Measurements from ENCODE around the gene BHLHE23. TPM values are rescaled to one million over a fixed set of nuclear protein-coding genes. Genes with fewer than 3 reads are reported as not detected.
"Not testable (repeated sequence)": the region's sequence is repeated elsewhere in the genome, so short reads cannot be mapped to it uniquely, and the experiment has no call there.

The BHLHE23 gene
- polyA plus RNA-seq, 10 donors = 0.16 TPM; not detected in 9

GRCh38 chr20:62962221-62962879 is 44.4 kb downstream of the BHLHE23 start:
- no peak for DNase-seq

- DNase-seq = no peak
These were observed 45.0 kb downstream of the BHLHE23 start for GRCh38 chr20:62961799-62962198.

- peak in 1 of 3 donors; percentile 53 for DNase-seq
These were observed 45.4 kb downstream of the BHLHE23 start for GRCh38 chr20:62961310-62961783.

GRCh38 chr20:62960446-62961309 is 46.1 kb downstream of the BHLHE23 start:
- not testable (repeated sequence) for DNase-seq

DNA sequence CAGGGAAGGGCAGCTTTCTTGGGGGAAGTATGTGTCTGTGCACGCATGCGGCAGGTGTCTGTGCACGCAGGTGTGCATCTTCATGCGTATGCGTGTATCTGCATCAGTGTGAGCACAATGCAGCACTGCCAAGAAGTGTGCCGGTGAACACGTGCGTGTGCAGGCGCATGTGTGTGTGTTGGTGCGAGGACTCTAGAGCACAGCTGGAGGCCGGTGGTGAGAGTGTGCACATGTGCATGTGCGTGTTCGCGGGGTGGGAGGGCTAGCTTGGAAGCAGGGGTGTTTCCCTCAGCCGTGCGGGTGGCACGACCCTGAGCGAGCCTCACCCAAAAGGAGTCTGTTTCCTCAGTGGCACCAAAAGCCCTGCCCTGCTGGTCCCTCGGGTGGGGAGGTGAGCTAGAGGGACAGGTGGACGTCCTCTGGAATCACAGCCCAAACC is 46.7 kb downstream of the BHLHE23 start:
- DNase-seq = no peak

GRCh38 chr20:62959101-62959971 is 47.4 kb downstream of the BHLHE23 start:
- DNase-seq = no peak

DNA sequence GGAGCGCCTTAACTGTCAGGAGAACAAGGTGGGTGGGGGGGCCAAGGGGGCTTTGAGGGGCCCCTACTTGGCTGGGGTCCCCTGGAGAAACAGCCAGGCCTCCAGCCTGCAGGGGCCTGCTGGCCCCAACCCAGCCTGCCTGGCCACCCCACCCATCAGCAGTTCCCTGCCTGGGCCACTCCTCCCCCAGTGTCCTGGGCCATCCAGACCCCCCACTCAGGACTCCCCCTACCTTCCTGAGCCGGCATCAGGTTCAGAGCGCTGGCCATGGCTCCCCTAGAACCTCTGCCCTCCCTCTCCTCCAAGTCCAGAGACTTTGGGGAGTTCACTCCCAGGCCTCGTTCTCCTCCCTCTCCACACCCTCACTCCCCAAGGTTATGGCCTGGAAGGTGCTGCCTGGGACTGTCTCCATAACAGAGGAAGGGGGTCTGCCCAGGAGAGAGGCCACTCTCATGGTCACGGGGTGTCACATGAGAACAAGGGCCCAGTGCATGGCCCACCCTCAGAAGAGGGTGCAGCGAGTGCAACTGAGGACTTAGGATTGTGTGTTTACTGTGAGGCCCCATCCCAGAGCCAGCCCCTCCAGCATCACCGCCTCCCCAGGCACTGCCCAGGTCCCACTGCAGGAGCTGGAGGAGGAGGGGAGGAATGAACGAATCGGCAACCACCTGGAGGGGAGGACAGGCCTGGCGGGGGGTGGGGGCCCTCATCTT is 48.2 kb downstream of the BHLHE23 start:
- DNase-seq = no peak

- no peak for DNase-seq
These were observed 49.3 kb downstream of the BHLHE23 start for GRCh38 chr20:62957136-62958117.

DNA sequence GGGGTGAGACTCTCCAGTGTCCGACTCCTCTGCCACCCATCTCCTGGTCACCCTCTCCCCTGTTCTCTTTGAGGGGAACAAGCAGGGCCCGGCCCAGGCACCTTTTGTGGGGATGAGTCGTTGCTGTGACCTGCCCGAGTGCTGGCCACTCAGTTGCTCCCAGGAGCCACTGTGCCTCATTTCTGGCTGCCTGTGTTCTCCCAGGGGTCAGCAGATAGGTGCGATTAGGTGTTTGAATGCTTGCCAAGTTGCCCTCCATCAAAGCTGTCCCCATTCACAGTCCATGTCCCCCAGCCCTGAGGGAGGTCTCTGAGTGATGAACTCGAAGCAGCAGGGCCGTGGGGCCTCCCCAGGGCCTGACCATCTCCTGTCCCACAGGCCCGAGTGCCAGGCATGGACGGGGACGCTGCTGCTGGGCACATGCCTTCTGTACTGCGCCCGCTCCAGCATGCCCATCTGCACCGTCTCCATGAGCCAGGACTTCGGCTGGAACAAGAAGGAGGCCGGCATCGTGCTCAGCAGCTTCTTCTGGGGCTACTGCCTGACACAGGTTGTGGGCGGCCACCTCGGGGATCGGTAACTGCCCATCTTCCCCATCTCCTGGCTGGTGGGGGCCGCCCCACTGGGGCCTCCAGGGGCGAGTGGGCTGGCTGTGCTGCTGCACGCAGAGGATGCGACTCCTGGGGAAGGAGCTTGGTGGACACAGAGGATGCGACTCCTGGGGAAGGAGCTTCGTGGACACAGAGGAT is 50.2 kb downstream of the BHLHE23 start:
- no peak for DNase-seq

Other genes starting within 250 kb of the BHLHE23 start
- gene MRGBP, start 210.5 kb downstream of the BHLHE23 start, polyA plus RNA-seq (ENCODE audit: insufficient read length in 10 of 10) = 10 to 100 TPM in 3 of 10 donors, 1 to 10 TPM in 7; 7.7 to 13.2 (median 9.4) TPM
- gene OGFR, start 202.1 kb downstream of the BHLHE23 start, polyA plus RNA-seq (ENCODE audit: insufficient read length in 10 of 10) = 10 to 100 TPM; 11.2 to 26.9 (median 16.0) TPM
- 10 to 100 TPM in 5 of 10 donors, 1 to 10 TPM in 5; 6.2 to 21.9 (median 11.0) TPM for gene COL9A3, start 189.9 kb downstream of the BHLHE23 start, polyA plus RNA-seq (ENCODE audit: insufficient read length in 10 of 10)
- gene TCFL5, start 145.1 kb downstream of the BHLHE23 start, polyA plus RNA-seq (ENCODE audit: insufficient read length in 10 of 10) = 10 to 100 TPM in 5 of 10 donors, 1 to 10 TPM in 5; 7.0 to 14.2 (median 9.8) TPM
- 10 to 100 TPM; 32.9 to 42.2 (median 35.2) TPM for gene DIDO1, start 80.5 kb downstream of the BHLHE23 start, polyA plus RNA-seq (ENCODE audit: insufficient read length in 10 of 10)
- gene GID8, start 68.8 kb downstream of the BHLHE23 start, polyA plus RNA-seq (ENCODE audit: insufficient read length in 10 of 10) = 10 to 100 TPM; 26.7 to 38.5 (median 30.6) TPM
- 1 to 10 TPM in 6 of 10 donors, under 1 TPM in 4; 0.62 to 2.9 (median 1.1) TPM for gene SLC17A9, start 54.3 kb downstream of the BHLHE23 start, polyA plus RNA-seq (ENCODE audit: insufficient read length in 10 of 10)
- gene YTHDF1, start 209.2 kb upstream of the BHLHE23 start, polyA plus RNA-seq (ENCODE audit: insufficient read length in 10 of 10) = 10 to 100 TPM; 27.1 to 35.3 (median 28.8) TPM
- under 1 TPM in 6 of 10 donors, not detected in 4; 0.13 to 0.99 (median 0.28) TPM for gene BIRC7, start 228.9 kb upstream of the BHLHE23 start, polyA plus RNA-seq (ENCODE audit: insufficient read length in 10 of 10)
- gene NKAIN4, start 247.5 kb upstream of the BHLHE23 start, polyA plus RNA-seq (ENCODE audit: insufficient read length in 10 of 10) = 10 to 100 TPM; 18.3 to 37.7 (median 25.6) TPM